COLO668 (cell line): ENCODE data around the gene FAM98C.
"Not testable (repeated sequence)": the region's sequence is repeated elsewhere in the genome, so short reads cannot be mapped to it uniquely, and the experiment has no call there.

ENCODE experiments used
- DNase-seq: peaks from one replicate; lab custom pipeline; 2025; ENCODE audit not compliant: unreplicated experiment; lab: John Stamatoyannopoulos, UW

Gene FAM98C

GRCh38 chr19:38425222-38425809 is 22.4 kb downstream of the FAM98C start:
- no peak for DNase-seq

- DNase-seq, result no peak
These were observed 23.0 kb downstream of the FAM98C start, which contains the start of gene RASGRP4 for GRCh38 chr19:38425810-38426466. TSS of gene RASGRP4 (minus strand) at chr19:38426219. CDS start at chr19:38426091, 128 bp downstream.

GRCh38 chr19:38427035-38427677 is 24.3 kb downstream of the FAM98C start:
- DNase-seq, result not testable (repeated sequence)

- DNase-seq, result no peak
These were observed 26.3 kb downstream of the FAM98C start for GRCh38 chr19:38429055-38429810.

- no peak for DNase-seq
These were observed 26.9 kb downstream of the FAM98C start for GRCh38 chr19:38429811-38430156.

- DNase-seq, result no peak
These were observed 28.0 kb downstream of the FAM98C start for GRCh38 chr19:38430931-38431330.

GRCh38 chr19:38433268-38433733 is 30.4 kb downstream of the FAM98C start, which contains the start of gene RYR1:
TSS of gene RYR1 (plus strand) at chr19:38433691. CDS start at chr19:38433830, 139 bp downstream.
- no peak for DNase-seq

- no peak for DNase-seq
These were observed 31.7 kb downstream of the FAM98C start for GRCh38 chr19:38434549-38435051.

GRCh38 chr19:38437295-38437694 is 34.4 kb downstream of the FAM98C start:
- no peak for DNase-seq

GRCh38 chr19:38437917-38438316 is 35.0 kb downstream of the FAM98C start:
- no peak for DNase-seq

GRCh38 chr19:38440592-38440991 is 37.7 kb downstream of the FAM98C start:
- DNase-seq, result no peak

GRCh38 chr19:38441657-38442348 is 38.9 kb downstream of the FAM98C start:
- DNase-seq, result no peak

- DNase-seq, result no peak
These were observed 39.8 kb downstream of the FAM98C start for GRCh38 chr19:38442736-38443135.

GRCh38 chr19:38443458-38443999 is 40.6 kb downstream of the FAM98C start:
- DNase-seq, result no peak

- no peak for DNase-seq
These were observed 41.1 kb downstream of the FAM98C start for GRCh38 chr19:38444026-38444425.

GRCh38 chr19:38445362-38445761 is 42.5 kb downstream of the FAM98C start:
- DNase-seq, result no peak

- no peak for DNase-seq
These were observed 45.3 kb downstream of the FAM98C start for GRCh38 chr19:38448225-38448624.

- DNase-seq, result no peak
These were observed 46.6 kb downstream of the FAM98C start for GRCh38 chr19:38449518-38449917.

GRCh38 chr19:38451036-38451435 is 48.1 kb downstream of the FAM98C start:
- no peak for DNase-seq

- DNase-seq, result no peak
These were observed 48.7 kb downstream of the FAM98C start for GRCh38 chr19:38451629-38452028.
